Caco-2 (cell line): ENCODE measurements around the gene MMP19. TPM values are rescaled to one million over a fixed set of nuclear protein-coding genes. Genes with fewer than 3 reads are reported as not detected.

Source experiments
- BruUV-seq: library from RNA; stranded (reverse); fragments of 400-500 nt; replicated peaks from 2 replicates; lab custom pipeline; 2021; lab: Mats Ljungman, UMichigan
- CTCF ChIA-PET: fragments of 300-600 bp; sonication (Branson Sonifier 250); formaldehyde crosslinking; loops from one replicate; lab custom pipeline; 2022; ENCODE audit warnings: antibody characterized with exemption; lab: Charles Lee
- POLR2A ChIA-PET: fragments of 300-600 bp; sonication (Branson Sonifier 250); formaldehyde crosslinking; loops from one replicate; lab custom pipeline; 2022; ENCODE audit warnings: antibody characterized with exemption; lab: Charles Lee
- DNase-seq, 2 experiments: peaks; one replicate each; pipeline versions ENCODE4 v3.0.0 to v3.0.0-alpha.2; 2020 to 2022
- H3K27me3 ChIP-seq: replicated peaks from 2 replicates; pipeline ENCODE4 v1.6.0; 2011; ENCODE audit warnings: low read length; ENCODE audit not compliant: control insufficient read depth, insufficient read depth
- H3K36me3 ChIP-seq: 2 replicates; pipeline ENCODE4 v1.5.1; 2011; ENCODE audit warnings: low read length; ENCODE audit not compliant: control insufficient read depth, insufficient read depth
- H3K4me1 ChIP-seq: fragments of 250-450 bp; sonication (Bioruptor Pico); 2 replicates; pipeline ENCODE4 v1.5.1; 2020; ENCODE audit warnings: mild to moderate bottlenecking
- H3K4me3 ChIP-seq: 2 replicates; pipeline ENCODE4 v1.5.1; 2011; ENCODE audit warnings: low read depth, mild to moderate bottlenecking, control low read depth, low read length
- H3K9me3 ChIP-seq: fragments of 250-450 bp; sonication (Bioruptor Pico); 2 replicates; pipeline ENCODE4 v1.5.1; 2020; ENCODE audit warnings: mild to moderate bottlenecking, moderate library complexity
- H3K27ac Mint-ChIP-seq: one replicate; pipeline ENCODE4 v1.8.0; 2022; ENCODE audit warnings: mixed read lengths; ENCODE audit not compliant: unreplicated experiment
- H3K27me3 Mint-ChIP-seq: one replicate; pipeline ENCODE4 v1.8.0; 2022; ENCODE audit warnings: mixed read lengths; ENCODE audit not compliant: insufficient read depth, unreplicated experiment
- H3K36me3 Mint-ChIP-seq: one replicate; pipeline ENCODE4 v1.8.0; 2022; ENCODE audit warnings: mild to moderate bottlenecking, mixed read lengths; ENCODE audit not compliant: insufficient read depth, unreplicated experiment
- H3K4me1 Mint-ChIP-seq: one replicate; pipeline ENCODE4 v1.8.0; 2022; ENCODE audit warnings: low read depth, mixed read lengths; ENCODE audit not compliant: unreplicated experiment
- H3K4me3 Mint-ChIP-seq: one replicate; pipeline ENCODE4 v1.8.0; 2022; ENCODE audit warnings: mild to moderate bottlenecking, moderate library complexity, mixed read lengths; ENCODE audit not compliant: unreplicated experiment
- H3K9me3 Mint-ChIP-seq: one replicate; pipeline ENCODE4 v1.8.0; 2022; ENCODE audit warnings: mixed read lengths; ENCODE audit not compliant: unreplicated experiment
- intact Hi-C: fragments of 100-400 bp; cut with micrococcal nuclease; formaldehyde crosslinking; loops from one replicate; pipeline ENCODE4 v1.10.0; 2022; ENCODE audit not compliant: unreplicated experiment
- total RNA-seq: library from RNA; stranded (reverse); gene quantifications from 2 replicates; pipeline ENCODE4 v1.2.3, GENCODE V29; 2022
- TF ChIP-seq, protein P1 (sequence below), 2 experiments: fragments of 200-600 bp in 1 of 2; IDR thresholded peaks; 1 replicate in 1 of 2; 2 replicates in 1 of 2; pipeline versions ENCODE4 v1.5.1 to v1.8.0; 2011 to 2022; ENCODE audit warnings: antibody characterized with exemption in 1 of 2, control low read depth in 1 of 2, inconsistent platforms in 1 of 2, low read depth in 1 of 2, low read length in 1 of 2, mild to moderate bottlenecking in 1 of 2, moderate library complexity in 1 of 2; ENCODE audit not compliant: insufficient read depth in 1 of 2, severe bottlenecking in 1 of 2, unreplicated experiment in 1 of 2

The MMP19 gene
- total RNA-seq, 1 experiment from 2014 or later = 2.2 TPM

DNA sequence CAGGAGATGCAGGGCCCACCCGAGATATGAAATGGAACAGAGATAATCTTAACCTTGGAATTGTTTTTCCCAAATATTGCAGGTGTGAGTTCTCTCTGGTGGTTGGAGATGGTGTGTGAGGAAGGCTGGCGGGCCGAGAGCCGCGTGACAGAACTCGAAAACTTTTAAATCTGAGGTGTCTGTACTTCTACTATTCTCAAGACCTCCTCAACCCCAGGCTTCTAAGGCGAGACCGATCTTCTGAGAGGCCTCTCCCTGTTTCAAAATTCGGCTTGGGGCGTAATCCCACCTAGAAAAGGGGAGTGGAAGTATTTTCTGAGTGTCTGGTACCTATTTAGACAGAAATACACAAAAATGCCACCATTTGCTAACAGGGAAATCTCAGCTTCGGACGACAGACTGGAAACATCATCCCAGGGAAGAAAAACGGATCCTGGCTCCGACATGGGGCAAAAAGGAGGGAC, 25.8 kb downstream of the MMP19 start:
- Histone ChIP-seq H3K4me3 (peak overlapping the region; percentile 83), H3K27me3 (no peaks in the 10 kb centered on the region), H3K4me1 (peaks cover 7% of the 10 kb centered on the region; the same call in 1 of the 2 replicates), H3K9me3 (no peaks in the 10 kb centered on the region), H3K36me3 (peaks cover under 1% of the 10 kb centered on the region)
- Mint-ChIP-seq H3K27ac (no peak overlapping the region), H3K4me1 (peaks cover 30% of the 10 kb centered on the region), H3K27me3 (no peaks in the 10 kb centered on the region), H3K36me3 (peaks cover 52% of the 10 kb centered on the region), H3K4me3 (no peak overlapping the region), H3K9me3 (no peaks in the 10 kb centered on the region)
- no peak for DNase-seq
- POLR2A ChIA-PET = interaction anchor here (0.6 to 1.6 kb wide), 9 partner anchors 10 to 157 kb away, joined by 4 to 65 read pairs (median 6); partner anchors contain the start of genes CD63, DNAJC14, PYM1 and RAB5B
- TSS peak; percentile 72 for BruUV-seq
- intact Hi-C loops = loop anchor here (1.0 kb wide), 1 partner anchor 109 kb away; no protein-coding TSS in a partner anchor
- TF ChIP-seq, protein P1, sequence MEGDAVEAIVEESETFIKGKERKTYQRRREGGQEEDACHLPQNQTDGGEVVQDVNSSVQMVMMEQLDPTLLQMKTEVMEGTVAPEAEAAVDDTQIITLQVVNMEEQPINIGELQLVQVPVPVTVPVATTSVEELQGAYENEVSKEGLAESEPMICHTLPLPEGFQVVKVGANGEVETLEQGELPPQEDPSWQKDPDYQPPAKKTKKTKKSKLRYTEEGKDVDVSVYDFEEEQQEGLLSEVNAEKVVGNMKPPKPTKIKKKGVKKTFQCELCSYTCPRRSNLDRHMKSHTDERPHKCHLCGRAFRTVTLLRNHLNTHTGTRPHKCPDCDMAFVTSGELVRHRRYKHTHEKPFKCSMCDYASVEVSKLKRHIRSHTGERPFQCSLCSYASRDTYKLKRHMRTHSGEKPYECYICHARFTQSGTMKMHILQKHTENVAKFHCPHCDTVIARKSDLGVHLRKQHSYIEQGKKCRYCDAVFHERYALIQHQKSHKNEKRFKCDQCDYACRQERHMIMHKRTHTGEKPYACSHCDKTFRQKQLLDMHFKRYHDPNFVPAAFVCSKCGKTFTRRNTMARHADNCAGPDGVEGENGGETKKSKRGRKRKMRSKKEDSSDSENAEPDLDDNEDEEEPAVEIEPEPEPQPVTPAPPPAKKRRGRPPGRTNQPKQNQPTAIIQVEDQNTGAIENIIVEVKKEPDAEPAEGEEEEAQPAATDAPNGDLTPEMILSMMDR (IDR thresholded peaks at IDR 0.05; ENCODE audit: insufficient read depth in 1 of 2, low read depth in 1 of 2, low read length in 1 of 2, severe bottlenecking in 1 of 2, unreplicated experiment in 1 of 2) = no peak
- CTCF ChIA-PET = interaction anchor here (0.8 to 1.9 kb wide), 13 partner anchors 9 to 288 kb away, joined by 3 to 28 read pairs (median 5); partner anchors contain the start of genes PA2G4, PYM1, RAB5B and SUOX

DNA sequence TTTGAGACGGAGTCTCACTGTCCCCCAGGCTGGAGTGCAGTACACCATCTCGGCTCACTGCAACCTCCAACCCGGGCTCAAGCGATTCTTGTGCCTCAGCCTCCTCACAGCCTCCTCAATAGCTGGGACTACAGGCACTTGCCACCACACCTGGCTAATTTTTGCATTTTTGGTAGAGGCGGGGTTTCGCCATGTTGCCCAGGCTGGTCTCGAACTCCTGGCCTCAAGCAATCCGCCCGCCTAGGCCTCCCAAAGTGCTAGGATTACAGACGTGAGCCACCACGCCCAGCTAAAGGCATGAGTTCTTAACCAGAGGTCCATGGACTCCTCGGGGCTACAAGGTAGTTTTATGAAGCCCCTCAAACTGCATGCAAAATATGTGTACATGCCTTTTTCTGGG, 27.3 kb downstream of the MMP19 start:
- Mint-ChIP-seq H3K9me3 (no peaks in the 10 kb centered on the region), H3K4me1 (peaks cover 36% of the 10 kb centered on the region), H3K27me3 (no peaks in the 10 kb centered on the region), H3K4me3 (no peak overlapping the region), H3K27ac (no peak overlapping the region), H3K36me3 (peaks cover 37% of the 10 kb centered on the region)
- no peak for DNase-seq
- no peak overlapping the region for H3K4me3 ChIP-seq
- H3K27me3 ChIP-seq = no peaks in the 10 kb centered on the region
- no peaks in the 10 kb centered on the region for H3K9me3 ChIP-seq
- BruUV-seq = no TSS peak
- CTCF ChIA-PET = no interaction called here
- intact Hi-C loops = no loop called here
- no peaks in the 10 kb centered on the region; the same call in 1 of the 2 replicates for H3K36me3 ChIP-seq
- TF ChIP-seq, protein P1 (IDR thresholded peaks at IDR 0.05; ENCODE audit: insufficient read depth in 1 of 2, low read depth in 1 of 2, low read length in 1 of 2, severe bottlenecking in 1 of 2, unreplicated experiment in 1 of 2) = no peak
- peaks cover 7% of the 10 kb centered on the region; the same call in 1 of the 2 replicates for H3K4me1 ChIP-seq
- POLR2A ChIA-PET = no interaction called here

DNA sequence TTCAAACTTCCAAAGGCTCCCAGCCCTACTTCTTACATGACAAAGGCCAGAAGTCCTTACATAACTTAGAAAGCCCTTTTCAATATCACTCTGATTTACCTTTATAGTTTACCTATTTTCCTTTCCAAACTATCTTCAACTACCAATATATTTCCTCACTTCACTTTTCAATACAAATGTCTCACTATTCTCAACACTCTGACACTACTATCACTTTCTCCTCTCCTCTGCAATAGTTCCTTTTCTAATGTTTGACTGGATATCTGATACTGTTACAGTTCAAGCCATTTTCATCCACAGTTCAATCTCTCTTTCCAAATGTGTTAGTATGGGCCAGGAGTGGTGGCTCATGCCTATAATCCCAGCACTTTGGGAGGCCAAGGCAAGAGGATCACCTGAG, 28.5 kb downstream of the MMP19 start:
- H3K36me3 ChIP-seq = no peaks in the 10 kb centered on the region; the same call in 1 of the 2 replicates

More for the DNA sequence above, 28.5 kb downstream of the MMP19 start:
- peaks cover 30% of the 10 kb centered on the region for H3K4me1 Mint-ChIP-seq
- no peaks in the 10 kb centered on the region for H3K27me3 Mint-ChIP-seq
- ChIA-PET CTCF (interaction anchor here (0.6 kb wide), 1 partner anchor 550 kb away, joined by 4 read pairs; no protein-coding TSS in a partner anchor), POLR2A (no interaction called here)
- no TSS peak for BruUV-seq
- no peak overlapping the region for H3K27ac Mint-ChIP-seq
- no peak for DNase-seq
- peaks cover 31% of the 10 kb centered on the region for H3K36me3 Mint-ChIP-seq
- no peaks in the 10 kb centered on the region for H3K9me3 Mint-ChIP-seq
- H3K27me3 ChIP-seq = no peaks in the 10 kb centered on the region
- H3K4me1 ChIP-seq = peaks cover 7% of the 10 kb centered on the region; the same call in 1 of the 2 replicates
- intact Hi-C loops = no loop called here
- H3K4me3 ChIP-seq = no peak overlapping the region
- TF ChIP-seq, protein P1 (IDR thresholded peaks at IDR 0.05; ENCODE audit: insufficient read depth in 1 of 2, low read depth in 1 of 2, low read length in 1 of 2, severe bottlenecking in 1 of 2, unreplicated experiment in 1 of 2) = no peak
- H3K9me3 ChIP-seq = no peaks in the 10 kb centered on the region
- no peak overlapping the region for H3K4me3 Mint-ChIP-seq
